Nephron (organoid): ENCODE data around the gene TRIM34.
"Not testable (repeated sequence)": the region's sequence is repeated elsewhere in the genome, so short reads cannot be mapped to it uniquely, and the experiment has no call there.

Experiments
- H3K27ac Mint-ChIP-seq, 3 experiments: 2 replicates each; pipeline ENCODE4 v1.8.0; 2020; ENCODE audit warnings: mixed read lengths in 3 of 3, mild to moderate bottlenecking in 2 of 3, moderate library complexity in 1 of 3
- H3K27me3 Mint-ChIP-seq: 2 replicates; pipeline ENCODE4 v1.8.0; 2021; ENCODE audit warnings: low read depth, mild to moderate bottlenecking, moderate library complexity, mixed read lengths
- H3K36me3 Mint-ChIP-seq: 2 replicates; pipeline ENCODE4 v1.8.0; 2020; ENCODE audit warnings: low read depth, mixed read lengths
- H3K4me1 Mint-ChIP-seq: 2 replicates; pipeline ENCODE4 v1.8.0; 2020; ENCODE audit warnings: mixed read lengths
- H3K4me3 Mint-ChIP-seq, 3 experiments: 2 replicates each; pipeline ENCODE4 v1.8.0; 2020; ENCODE audit warnings: mild to moderate bottlenecking in 3 of 3, mixed read lengths in 3 of 3, moderate library complexity in 2 of 3
- H3K9me3 Mint-ChIP-seq: 2 replicates; pipeline ENCODE4 v1.8.0; 2020; ENCODE audit warnings: mixed read lengths
- TF ChIP-seq, protein P1 (sequence below), 3 experiments: fragments of 200-600 bp; sonication (generic); IDR thresholded peaks; one replicate each; pipeline ENCODE4 v1.5.0; 2021; ENCODE audit warnings: antibody characterized with exemption in 3 of 3; ENCODE audit not compliant: unreplicated experiment in 3 of 3

TRIM34 gene

DNA sequence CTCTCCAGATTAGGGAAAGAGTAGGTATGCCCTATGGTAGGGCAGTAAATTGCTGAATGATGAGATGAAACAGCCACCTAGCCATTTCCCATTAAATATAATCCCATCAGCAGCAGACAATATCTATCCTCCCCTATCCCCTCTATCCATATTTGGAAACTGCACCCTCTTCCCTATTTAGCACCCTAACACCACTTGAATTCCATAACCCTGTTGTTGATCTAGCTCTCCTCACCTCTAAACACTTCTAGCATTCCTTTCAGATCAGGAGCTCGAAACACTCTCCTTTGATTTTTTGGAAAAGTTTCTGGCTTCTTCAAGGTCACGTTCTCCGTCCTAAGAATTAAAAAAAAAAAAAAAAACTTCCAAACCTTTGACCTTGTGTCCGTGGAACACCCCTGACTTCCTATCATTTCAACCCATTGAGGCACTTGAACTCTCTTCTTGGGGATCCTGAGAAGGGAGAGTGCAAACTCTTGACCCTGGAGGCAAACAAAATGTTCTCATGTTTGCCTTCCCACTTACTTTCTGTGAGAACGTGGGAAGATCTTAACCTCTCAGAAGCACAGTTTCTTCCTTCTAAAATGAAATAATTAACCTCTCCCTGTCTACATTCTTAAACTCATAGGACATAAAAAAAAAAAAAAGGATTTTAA lies 41.1 kb downstream of the TRIM34 start:
- H3K27ac Mint-ChIP-seq, result no peak overlapping the region
- H3K36me3 Mint-ChIP-seq, result peaks cover 72% of the 10 kb centered on the region
- H3K4me3 Mint-ChIP-seq, result no peak overlapping the region
- H3K27me3 Mint-ChIP-seq, result no peaks in the 10 kb centered on the region
- no peaks in the 10 kb centered on the region for H3K9me3 Mint-ChIP-seq
- no peaks in the 10 kb centered on the region for H3K4me1 Mint-ChIP-seq
- TF ChIP-seq, protein P1, sequence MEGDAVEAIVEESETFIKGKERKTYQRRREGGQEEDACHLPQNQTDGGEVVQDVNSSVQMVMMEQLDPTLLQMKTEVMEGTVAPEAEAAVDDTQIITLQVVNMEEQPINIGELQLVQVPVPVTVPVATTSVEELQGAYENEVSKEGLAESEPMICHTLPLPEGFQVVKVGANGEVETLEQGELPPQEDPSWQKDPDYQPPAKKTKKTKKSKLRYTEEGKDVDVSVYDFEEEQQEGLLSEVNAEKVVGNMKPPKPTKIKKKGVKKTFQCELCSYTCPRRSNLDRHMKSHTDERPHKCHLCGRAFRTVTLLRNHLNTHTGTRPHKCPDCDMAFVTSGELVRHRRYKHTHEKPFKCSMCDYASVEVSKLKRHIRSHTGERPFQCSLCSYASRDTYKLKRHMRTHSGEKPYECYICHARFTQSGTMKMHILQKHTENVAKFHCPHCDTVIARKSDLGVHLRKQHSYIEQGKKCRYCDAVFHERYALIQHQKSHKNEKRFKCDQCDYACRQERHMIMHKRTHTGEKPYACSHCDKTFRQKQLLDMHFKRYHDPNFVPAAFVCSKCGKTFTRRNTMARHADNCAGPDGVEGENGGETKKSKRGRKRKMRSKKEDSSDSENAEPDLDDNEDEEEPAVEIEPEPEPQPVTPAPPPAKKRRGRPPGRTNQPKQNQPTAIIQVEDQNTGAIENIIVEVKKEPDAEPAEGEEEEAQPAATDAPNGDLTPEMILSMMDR (IDR thresholded peaks at IDR 0.05; ENCODE audit: unreplicated experiment in 3 of 3), result no peak

DNA sequence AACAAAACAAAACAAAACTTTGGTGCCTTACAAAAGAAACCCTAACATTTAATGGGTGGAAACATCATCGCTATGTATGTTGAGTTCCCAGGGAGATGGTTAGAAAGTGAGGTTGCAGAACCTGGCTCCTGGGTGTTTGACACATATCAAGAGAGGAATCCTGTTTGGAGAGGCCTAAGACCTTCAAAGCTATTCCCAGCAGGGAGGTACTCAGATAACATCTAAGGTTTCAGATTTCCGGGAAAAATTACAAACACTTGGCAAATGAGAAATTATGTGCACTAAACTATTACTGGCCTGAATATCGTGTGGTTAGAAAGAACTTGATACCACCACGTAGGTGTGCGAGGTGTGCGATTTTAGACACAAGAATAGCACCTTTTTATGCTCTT lies 41.6 kb downstream of the TRIM34 start:
- Mint-ChIP-seq H3K27ac (no peak overlapping the region), H3K4me3 (no peak overlapping the region), H3K4me1 (no peaks in the 10 kb centered on the region), H3K27me3 (no peaks in the 10 kb centered on the region), H3K9me3 (no peaks in the 10 kb centered on the region), H3K36me3 (peaks cover 75% of the 10 kb centered on the region)
- TF ChIP-seq, protein P1 (IDR thresholded peaks at IDR 0.05; ENCODE audit: unreplicated experiment in 3 of 3), result no peak

DNA sequence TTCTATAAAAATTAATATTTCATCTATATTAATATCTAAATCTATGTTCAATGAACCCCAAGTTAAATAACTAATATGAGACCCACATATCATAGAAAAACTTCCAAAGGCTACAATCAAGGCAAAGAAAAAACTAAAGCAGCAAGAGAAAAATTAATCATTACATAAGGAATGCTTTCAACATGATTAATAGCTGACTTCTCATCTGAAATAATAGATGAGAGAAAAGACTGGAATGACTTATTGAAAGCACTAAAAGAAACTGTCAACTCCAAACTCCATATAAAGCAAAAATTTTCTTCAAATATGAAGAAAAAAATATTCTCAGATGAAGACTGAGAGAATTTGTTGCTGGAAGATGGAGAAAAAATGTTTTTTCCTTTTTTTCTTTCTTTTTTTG lies 47.0 kb downstream of the TRIM34 start:
- Mint-ChIP-seq H3K4me1 (no peaks in the 10 kb centered on the region), H3K27ac (no peak overlapping the region), H3K27me3 (no peaks in the 10 kb centered on the region), H3K4me3 (no peak overlapping the region), H3K36me3 (peaks cover 76% of the 10 kb centered on the region), H3K9me3 (peaks cover 12% of the 10 kb centered on the region)
- TF ChIP-seq, protein P1 (IDR thresholded peaks at IDR 0.05; ENCODE audit: unreplicated experiment in 3 of 3), result no peak

DNA sequence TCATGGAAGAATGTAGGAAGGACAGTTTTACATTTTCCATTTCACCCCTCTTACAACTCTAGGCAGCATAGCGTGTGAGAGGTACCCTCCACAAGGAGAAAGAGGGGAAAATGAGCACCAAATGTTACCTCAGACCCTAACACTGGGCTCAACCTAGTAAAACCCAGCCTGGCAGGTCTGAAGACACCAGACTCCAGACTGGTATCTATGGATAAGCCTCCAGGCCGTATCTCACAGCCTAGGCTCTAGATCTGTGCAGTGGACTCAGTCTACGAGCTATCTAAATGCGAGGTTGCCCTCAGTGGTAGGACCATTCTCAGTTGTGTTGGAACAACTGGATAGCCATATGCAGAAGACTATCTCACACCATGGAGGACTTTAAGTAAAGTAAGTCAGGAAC lies 49.6 kb downstream of the TRIM34 start:
- Mint-ChIP-seq H3K4me3 (no peak overlapping the region), H3K27me3 (no peaks in the 10 kb centered on the region), H3K9me3 (peaks cover 18% of the 10 kb centered on the region), H3K4me1 (no peaks in the 10 kb centered on the region), H3K27ac (no peak overlapping the region), H3K36me3 (peaks cover 80% of the 10 kb centered on the region)
- TF ChIP-seq, protein P1 (IDR thresholded peaks at IDR 0.05; ENCODE audit: unreplicated experiment in 3 of 3), result no peak

DNA sequence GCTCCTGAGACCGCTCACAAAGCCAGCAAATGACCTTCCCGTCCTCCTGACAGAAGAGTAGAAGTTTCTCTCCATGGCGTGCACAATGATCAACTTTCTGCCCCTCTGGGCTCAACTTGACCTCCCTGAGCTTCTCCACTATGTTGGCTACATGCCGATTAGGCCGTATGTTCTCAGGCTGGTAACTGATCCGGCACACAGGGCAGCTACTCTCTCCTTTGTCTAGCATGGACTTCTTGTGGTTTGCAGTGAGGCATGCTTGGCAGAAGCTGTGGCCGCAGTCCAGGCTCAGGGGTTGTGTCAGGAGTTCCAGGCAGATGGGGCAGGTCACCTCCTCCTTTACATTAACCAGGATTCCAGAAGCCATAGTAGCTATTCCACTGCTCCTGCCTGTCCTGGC lies 55.0 kb downstream of the TRIM34 start:
- H3K27me3 Mint-ChIP-seq, result no peaks in the 10 kb centered on the region
- H3K27ac Mint-ChIP-seq, result no peak overlapping the region
- peaks cover 14% of the 10 kb centered on the region for H3K4me1 Mint-ChIP-seq
- H3K9me3 Mint-ChIP-seq, result peaks cover 16% of the 10 kb centered on the region
- no peak overlapping the region for H3K4me3 Mint-ChIP-seq
- TF ChIP-seq, protein P1 (IDR thresholded peaks at IDR 0.05; ENCODE audit: unreplicated experiment in 3 of 3), result no peak
- peaks cover 76% of the 10 kb centered on the region for H3K36me3 Mint-ChIP-seq

DNA sequence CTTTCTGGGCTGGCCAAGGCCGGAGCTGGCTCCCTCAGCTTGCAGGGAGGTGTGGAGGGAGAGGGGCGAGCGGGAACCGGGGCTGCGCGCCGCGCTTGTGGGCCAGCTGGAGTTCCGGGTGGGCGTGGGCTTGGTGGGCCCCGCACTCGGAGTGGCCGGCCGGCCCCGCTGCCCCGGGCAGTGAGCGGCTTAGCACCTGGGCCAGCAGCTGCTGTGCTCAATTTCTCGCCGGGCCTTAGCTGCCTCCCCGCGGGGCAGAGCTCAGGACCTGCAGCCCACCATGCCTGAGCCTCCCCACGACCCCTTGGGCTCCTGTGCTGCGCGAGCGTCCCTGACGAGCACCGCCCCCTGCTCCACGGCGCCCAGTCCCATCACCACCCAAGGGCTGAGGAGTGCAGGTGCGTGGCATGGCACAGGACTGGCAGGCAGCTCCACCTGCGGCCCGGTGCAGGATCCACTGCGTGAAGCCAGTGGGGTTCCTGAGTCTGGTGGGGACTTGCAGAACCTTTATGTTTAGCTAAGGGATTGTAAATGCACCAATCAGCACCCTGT lies 58.2 kb downstream of the TRIM34 start:
- Mint-ChIP-seq H3K36me3 (peaks cover 51% of the 10 kb centered on the region), H3K4me1 (peaks cover 19% of the 10 kb centered on the region), H3K27ac (peak overlapping the region in 1 of 3 experiments; percentile 100), H3K9me3 (peaks cover 11% of the 10 kb centered on the region), H3K4me3 (peak overlapping the region in 1 of 3 experiments; percentile 91)
- H3K27me3 Mint-ChIP-seq, result not testable (repeated sequence)

DNA sequence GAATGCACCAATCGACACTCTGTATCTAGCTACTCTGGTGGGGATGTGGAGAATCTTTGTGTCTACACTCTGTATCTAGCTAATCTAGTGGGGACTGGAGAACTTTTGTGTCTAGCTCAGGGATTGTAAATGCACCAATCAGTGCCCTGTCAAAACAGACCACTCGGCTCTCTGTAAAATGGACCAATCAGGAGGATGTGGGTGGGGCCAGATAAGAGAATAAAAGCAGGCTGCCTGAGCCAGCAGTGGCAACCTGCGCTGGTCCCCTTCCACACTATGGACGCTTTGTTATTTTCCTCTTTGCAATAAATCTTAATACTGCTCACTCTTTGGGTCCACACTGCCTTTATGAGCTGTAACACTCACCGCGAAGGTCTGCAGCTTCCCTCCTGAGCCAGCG lies 58.8 kb downstream of the TRIM34 start:
- H3K9me3 Mint-ChIP-seq, H3K27me3 Mint-ChIP-seq: not testable (repeated sequence)
- Mint-ChIP-seq H3K4me1 (peaks cover 19% of the 10 kb centered on the region), H3K4me3 (peak overlapping the region; percentile 91 to 98 (median 97)), H3K27ac (peak overlapping the region; percentile 100), H3K36me3 (peaks cover 45% of the 10 kb centered on the region)
